ENCODE data around the gene FAM227B.
A peak's percentile ranks its signal among the peaks of the same experiment; 100 is the strongest.
"Not testable (repeated sequence)": the region's sequence is repeated elsewhere in the genome, so short reads cannot be mapped to it uniquely, and the experiment has no call there.

Gene FAM227B

GRCh38 chr15:49494842-49495241, 125.8 kb downstream of the FAM227B start:
- no peak for DNase-seq (ENCODE audit: low read depth)

GRCh38 chr15:49492830-49493229, 127.8 kb downstream of the FAM227B start:
- DNase-seq (ENCODE audit: low read depth), result no peak

GRCh38 chr15:49492151-49492550, 128.5 kb downstream of the FAM227B start:
- DNase-seq (ENCODE audit: low read depth), result no peak

- DNase-seq (ENCODE audit: low read depth), result no peak
Measured at GRCh38 chr15:49490966-49491365, 129.7 kb downstream of the FAM227B start.

GRCh38 chr15:49485401-49485800, 135.2 kb downstream of the FAM227B start:
- DNase-seq (ENCODE audit: low read depth), result not testable (repeated sequence)

GRCh38 chr15:49478982-49479381, 141.6 kb downstream of the FAM227B start:
- DNase-seq (ENCODE audit: low read depth), result not testable (repeated sequence)

- not testable (repeated sequence) for DNase-seq (ENCODE audit: low read depth)
Measured at GRCh38 chr15:49478021-49478420, 142.6 kb downstream of the FAM227B start.

- no peak for DNase-seq (ENCODE audit: low read depth)
Measured at GRCh38 chr15:49473031-49473430, 147.6 kb downstream of the FAM227B start.

- DNase-seq (ENCODE audit: low read depth), result no peak
Measured at GRCh38 chr15:49472338-49472737, 148.3 kb downstream of the FAM227B start.

GRCh38 chr15:49471733-49472132, 148.9 kb downstream of the FAM227B start:
- DNase-seq (ENCODE audit: low read depth), result no peak

- peak; percentile 7 for DNase-seq (ENCODE audit: low read depth)
Measured at GRCh38 chr15:49471248-49471647, 149.4 kb downstream of the FAM227B start.

GRCh38 chr15:49468481-49468839, 152.2 kb downstream of the FAM227B start:
- DNase-seq (ENCODE audit: low read depth), result no peak

GRCh38 chr15:49467746-49468480, 152.7 kb downstream of the FAM227B start:
- DNase-seq (ENCODE audit: low read depth), result no peak

- DNase-seq (ENCODE audit: low read depth), result no peak
Measured at GRCh38 chr15:49466119-49466518, 154.5 kb downstream of the FAM227B start.

GRCh38 chr15:49464522-49464921, 156.1 kb downstream of the FAM227B start:
- DNase-seq (ENCODE audit: low read depth), result no peak

- DNase-seq (ENCODE audit: low read depth), result no peak
Measured at GRCh38 chr15:49462232-49462844, 158.3 kb downstream of the FAM227B start.

- no peak for DNase-seq (ENCODE audit: low read depth)
Measured at GRCh38 chr15:49460411-49460941, 160.1 kb downstream of the FAM227B start.

GRCh38 chr15:49458145-49458544, 162.5 kb downstream of the FAM227B start:
- no peak for DNase-seq (ENCODE audit: low read depth)

GRCh38 chr15:49456166-49456565, 164.5 kb downstream of the FAM227B start:
- DNase-seq (ENCODE audit: low read depth), result no peak

- DNase-seq (ENCODE audit: low read depth), result no peak
Measured at GRCh38 chr15:49452595-49452994, 168.0 kb downstream of the FAM227B start.

GRCh38 chr15:49441816-49442215, 178.8 kb downstream of the FAM227B start:
- no peak for DNase-seq (ENCODE audit: low read depth)

- DNase-seq (ENCODE audit: low read depth), result no peak
Measured at GRCh38 chr15:49441356-49441755, 179.3 kb downstream of the FAM227B start.

GRCh38 chr15:49439678-49440395, 180.8 kb downstream of the FAM227B start:
- DNase-seq (ENCODE audit: low read depth), result no peak
